Common myeloid progenitor, CD34-positive (primary cell): Measurements from ENCODE around the gene ALDH8A1. TPM values are rescaled to one million over a fixed set of nuclear protein-coding genes. Genes with fewer than 3 reads are reported as not detected.

Experiments used
- CTCF ChIA-PET: fragments of 350-600 bp; sonication (Branson Sonifier 250); formaldehyde crosslinking; loops from one replicate; lab custom pipeline; 2021; ENCODE audit warnings: antibody characterized with exemption; lab: Charles Lee
- POLR2A ChIA-PET: fragments of 350-600 bp; sonication (Branson Sonifier 250); formaldehyde crosslinking; loops from one replicate; lab custom pipeline; 2021; ENCODE audit warnings: antibody characterized with exemption; lab: Charles Lee
- DNase-seq, 3 donors: peaks; one replicate each; pipeline versions ENCODE4 v3.0.0 to v3.0.0-alpha.2; 2013
- H3K27ac ChIP-seq, 2 experiments: 1 replicate in 1 of 2; 2 replicates in 1 of 2; pipeline ENCODE4 v1.7.0; 2013; ENCODE audit warnings: inconsistent platforms in 2 of 2, low read length in 2 of 2, mild to moderate bottlenecking in 2 of 2, low read depth in 1 of 2, moderate library complexity in 1 of 2; ENCODE audit not compliant: severe bottlenecking in 2 of 2, insufficient read depth in 1 of 2, poor library complexity in 1 of 2
- H3K27me3 ChIP-seq, 5 experiments: replicated peaks in 2 of 5; 1 replicate in 3 of 5; 2 replicates in 2 of 5; pipeline versions ENCODE4 v1.6.1 to v1.7.0; 2013; ENCODE audit warnings: low read length in 4 of 5, mild to moderate bottlenecking in 2 of 5, moderate library complexity in 2 of 5, inconsistent platforms in 1 of 5; ENCODE audit not compliant: insufficient read depth in 5 of 5, control insufficient read depth in 4 of 5
- H3K36me3 ChIP-seq, 4 experiments: 1 replicate in 2 of 4; 2 replicates in 2 of 4; pipeline versions ENCODE4 v1.6.1 to v1.7.0; 2013; ENCODE audit warnings: low read length in 3 of 4, control low read depth in 1 of 4, mild to moderate bottlenecking in 1 of 4; ENCODE audit not compliant: control insufficient read depth in 4 of 4, insufficient read depth in 4 of 4
- H3K4me1 ChIP-seq, 4 experiments: 1 replicate in 3 of 4; 2 replicates in 1 of 4; pipeline versions ENCODE4 v1.6.1 to v1.7.1; 2013; ENCODE audit warnings: low read length in 3 of 4, mild to moderate bottlenecking in 3 of 4, control low read depth in 1 of 4, inconsistent platforms in 1 of 4, moderate library complexity in 1 of 4; ENCODE audit not compliant: control insufficient read depth in 4 of 4, insufficient read depth in 4 of 4; ENCODE audit errors: control extremely low read depth in 1 of 4
- H3K4me3 ChIP-seq, 7 experiments: 1 replicate in 4 of 7; 2 replicates in 3 of 7; pipeline versions ENCODE4 v1.5.1 to v1.7.0; 2013; ENCODE audit warnings: mild to moderate bottlenecking in 7 of 7, low read length in 6 of 7, moderate library complexity in 6 of 7, inconsistent platforms in 2 of 7, low read depth in 2 of 7, control low read depth in 1 of 7; ENCODE audit not compliant: insufficient read depth in 4 of 7, control insufficient read depth in 1 of 7; ENCODE audit errors: extremely low read depth in 1 of 7
- H3K9me3 ChIP-seq, 5 experiments: 1 replicate in 4 of 5; 2 replicates in 1 of 5; pipeline versions ENCODE4 v1.6.1 to v1.7.1; 2013; ENCODE audit warnings: low read length in 4 of 5, mild to moderate bottlenecking in 2 of 5, inconsistent platforms in 1 of 5, low read depth in 1 of 5, moderate library complexity in 1 of 5; ENCODE audit not compliant: control insufficient read depth in 4 of 5, insufficient read depth in 2 of 5; ENCODE audit errors: control extremely low read depth in 1 of 5
- WGBS: methylation state at CpG from one replicate; pipeline ENCODE4 v1.1.5; 2013; ENCODE audit not compliant: insufficient coverage; 5-methylcytosine and 5-hydroxymethylcytosine counted together
- polyA plus RNA-seq: library from polyadenylated mRNA; unstranded; fragments of 120-200 nt; gene quantifications from one replicate; pipeline ENCODE4 v1.2.1, GENCODE V29; 2013

ALDH8A1 gene, protein sequence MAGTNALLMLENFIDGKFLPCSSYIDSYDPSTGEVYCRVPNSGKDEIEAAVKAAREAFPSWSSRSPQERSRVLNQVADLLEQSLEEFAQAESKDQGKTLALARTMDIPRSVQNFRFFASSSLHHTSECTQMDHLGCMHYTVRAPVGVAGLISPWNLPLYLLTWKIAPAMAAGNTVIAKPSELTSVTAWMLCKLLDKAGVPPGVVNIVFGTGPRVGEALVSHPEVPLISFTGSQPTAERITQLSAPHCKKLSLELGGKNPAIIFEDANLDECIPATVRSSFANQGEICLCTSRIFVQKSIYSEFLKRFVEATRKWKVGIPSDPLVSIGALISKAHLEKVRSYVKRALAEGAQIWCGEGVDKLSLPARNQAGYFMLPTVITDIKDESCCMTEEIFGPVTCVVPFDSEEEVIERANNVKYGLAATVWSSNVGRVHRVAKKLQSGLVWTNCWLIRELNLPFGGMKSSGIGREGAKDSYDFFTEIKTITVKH
- 0.17 TPM for polyA plus RNA-seq

DNA sequence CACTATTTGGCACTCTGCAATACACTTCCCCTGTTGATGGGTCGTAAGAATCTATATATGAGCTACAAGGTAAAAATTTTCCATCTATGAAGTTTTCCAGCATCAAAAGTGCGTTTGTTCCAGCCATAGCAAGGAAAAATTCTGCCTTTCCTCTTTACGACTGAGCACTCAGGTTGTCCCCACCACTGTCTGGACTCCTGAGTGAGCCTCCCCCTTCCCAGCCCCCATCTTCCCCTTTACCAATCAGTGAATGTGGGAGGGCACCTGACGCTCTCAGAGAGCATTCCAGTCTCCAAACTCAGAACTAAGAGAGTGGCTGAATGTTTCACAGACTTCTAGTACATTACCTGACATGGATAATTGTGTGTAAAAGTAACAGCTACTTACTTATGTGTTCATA lies at the start of gene ALDH8A1:
Gene ALDH8A1 (minus strand): TSS at position 175 of the 400 bp plus-strand sequence. CDS start 48 bp downstream, at position 127.
- H3K9me3 ChIP-seq: no peaks in the 10 kb centered on the region
- POLR2A ChIA-PET: no interaction called here
- no peaks in the 10 kb centered on the region for H3K36me3 ChIP-seq
- WGBS: 100% methylated on average over 1 of the region's 4 CpGs
- no peak for DNase-seq
- no peaks in the 10 kb centered on the region for H3K4me1 ChIP-seq
- H3K27ac ChIP-seq: no peak within 1 kb of the TSS
- CTCF ChIA-PET: interaction anchor here (2.1 kb wide), 1 partner anchor 10 kb away, joined by 5 read pairs; no protein-coding TSS in a partner anchor
- H3K4me3 ChIP-seq: no peak within 1 kb of the TSS
- no peaks in the 10 kb centered on the region for H3K27me3 ChIP-seq

DNA sequence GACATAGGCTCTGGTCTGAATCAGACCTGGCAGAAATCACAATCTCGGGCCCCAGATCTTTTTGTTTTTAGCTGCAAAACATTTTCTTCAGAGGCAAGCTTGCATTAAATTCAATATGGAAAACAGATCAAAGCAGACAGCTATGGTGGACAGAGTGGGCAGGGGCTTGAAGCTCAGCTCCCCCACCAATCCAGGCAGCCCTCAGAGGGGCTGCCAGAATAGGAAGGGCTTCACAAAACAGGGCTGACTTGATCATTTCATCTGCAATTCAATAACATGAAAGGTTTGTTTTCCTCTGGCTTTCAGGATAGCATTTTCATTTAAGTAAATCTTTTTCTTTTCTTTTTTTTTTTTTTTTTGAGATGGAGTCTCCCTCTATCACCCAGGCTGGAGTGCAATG lies 49.2 kb upstream of the ALDH8A1 start:
- H3K4me3 ChIP-seq: no peak overlapping the region
- DNase-seq: no peak
- H3K27ac ChIP-seq: no peak overlapping the region
- H3K27me3 ChIP-seq: no peaks in the 10 kb centered on the region
- H3K36me3 ChIP-seq: peaks cover 10 to 25% (median 14%) of the 10 kb centered on the region in 4 experiments
- H3K9me3 ChIP-seq: no peaks in the 10 kb centered on the region
- WGBS: no CpG with 5 or more reads among the region's 1 CpG
- ChIA-PET CTCF (interaction anchor here (0.7 to 1.7 kb wide), 4 partner anchors 9 to 144 kb away, joined by 3 to 4 read pairs (median 3); no protein-coding TSS in a partner anchor), POLR2A (interaction anchor here (0.6 kb wide), 1 partner anchor 937 kb away, joined by 3 read pairs; no protein-coding TSS in a partner anchor)
- H3K4me1 ChIP-seq: no peaks in the 10 kb centered on the region

DNA sequence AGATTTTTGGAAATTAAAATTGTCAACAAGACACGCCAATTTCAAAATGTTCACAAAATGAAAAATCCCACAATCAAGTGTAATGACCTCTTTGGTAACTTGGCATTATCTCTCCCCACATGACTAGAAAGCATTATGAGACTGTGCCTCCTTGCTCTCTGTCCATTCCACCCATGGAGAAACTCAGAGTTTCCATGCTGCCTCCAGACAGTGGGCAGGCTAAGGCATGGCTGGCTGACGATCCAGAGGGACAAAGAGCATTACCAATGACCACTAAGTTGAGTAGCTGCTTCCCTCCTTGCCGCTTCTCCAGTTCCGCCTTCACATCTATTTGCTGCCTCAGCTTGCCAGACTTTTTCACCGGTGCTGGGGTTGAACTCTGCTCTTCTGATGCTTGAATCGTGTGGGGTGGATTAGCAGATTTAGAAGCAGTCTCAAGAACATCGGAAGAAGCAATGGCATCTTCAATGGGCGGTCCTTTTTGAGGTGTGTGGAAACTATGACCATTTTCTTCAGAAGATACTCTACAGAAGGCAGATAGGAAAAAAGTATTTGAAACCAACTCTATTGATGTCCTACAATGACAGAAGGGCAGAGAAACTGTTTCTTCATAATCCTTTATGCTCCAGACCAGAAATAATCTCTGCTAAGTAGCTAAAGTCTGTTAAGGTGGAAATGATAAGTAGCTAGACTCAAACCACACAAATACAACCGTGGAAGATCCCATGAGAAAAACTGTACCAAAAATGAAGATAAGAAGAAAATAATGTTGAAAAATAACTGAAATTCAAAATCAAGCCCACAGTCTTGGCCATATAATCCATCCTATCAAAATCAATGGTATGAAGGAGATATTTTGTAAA lies 47.5 kb upstream of the ALDH8A1 start:
- DNase-seq: peak in 1 of 3 donors; percentile 35
- no peaks in the 10 kb centered on the region for H3K9me3 ChIP-seq
- H3K4me1 ChIP-seq: no peaks in the 10 kb centered on the region
- no peak overlapping the region for H3K27ac ChIP-seq
- no peak overlapping the region for H3K4me3 ChIP-seq
- H3K27me3 ChIP-seq: no peaks in the 10 kb centered on the region
- H3K36me3 ChIP-seq: peaks cover 10 to 28% (median 17%) of the 10 kb centered on the region in 4 experiments
- POLR2A ChIA-PET: no interaction called here
- WGBS: 100% methylated on average over 6 of the region's 9 CpGs
- CTCF ChIA-PET: interaction anchor here (1.0 to 5.1 kb wide), 3 partner anchors 7 to 10 kb away, joined by 3 to 27 read pairs (median 3); no protein-coding TSS in a partner anchor

DNA sequence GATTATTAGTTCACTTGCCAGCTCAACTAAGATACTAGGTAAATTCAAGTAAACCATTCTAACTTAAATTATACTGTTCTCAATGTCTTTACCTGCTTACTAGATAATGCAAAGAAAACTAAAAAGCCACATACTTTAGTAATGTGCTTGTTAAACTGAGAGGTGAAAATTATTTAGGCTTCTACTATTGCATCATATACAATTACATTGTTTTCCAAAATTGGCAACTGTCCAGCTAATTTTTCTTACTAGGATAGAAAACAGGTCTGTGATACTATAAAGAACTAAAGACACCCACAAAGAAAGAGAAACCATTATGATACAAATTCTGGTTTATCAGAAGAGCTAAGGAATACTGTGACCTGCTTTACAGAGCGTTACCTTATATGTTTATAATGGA lies 45.6 kb upstream of the ALDH8A1 start:
- no peak for DNase-seq
- no peaks in the 10 kb centered on the region for H3K4me1 ChIP-seq
- no peak overlapping the region for H3K27ac ChIP-seq
- H3K9me3 ChIP-seq: no peaks in the 10 kb centered on the region
- WGBS: 100% methylated on average over 1 of the region's 1 CpG
- ChIA-PET POLR2A (no interaction called here), CTCF (interaction anchor here (1.0 to 5.1 kb wide), 4 partner anchors 9 to 847 kb away, joined by 3 to 27 read pairs (median 3); no protein-coding TSS in a partner anchor)
- no peak overlapping the region for H3K4me3 ChIP-seq
- H3K27me3 ChIP-seq: no peaks in the 10 kb centered on the region
- H3K36me3 ChIP-seq: peaks cover 12 to 39% (median 21%) of the 10 kb centered on the region in 4 experiments

DNA sequence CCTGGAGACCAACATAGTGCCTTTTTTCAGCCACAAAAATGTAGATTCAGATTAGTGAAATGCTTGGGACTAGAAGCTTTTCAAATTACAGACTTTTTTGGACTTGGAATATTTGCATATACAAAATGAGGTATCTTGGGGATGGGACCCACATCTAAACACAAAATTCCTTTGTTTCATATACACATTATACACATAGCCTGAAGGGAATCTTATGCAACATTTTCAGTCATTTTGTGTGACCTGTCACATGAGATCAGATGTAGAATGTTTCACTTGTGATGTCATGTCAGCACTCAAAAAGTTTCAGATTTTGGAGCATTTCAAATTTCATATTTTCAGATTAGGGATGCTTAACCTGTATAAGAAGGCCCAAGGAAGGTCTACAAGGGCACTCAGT lies 44.5 kb upstream of the ALDH8A1 start:
- Histone ChIP-seq H3K27me3 (no peaks in the 10 kb centered on the region), H3K27ac (no peak overlapping the region), H3K4me1 (no peaks in the 10 kb centered on the region), H3K4me3 (no peak overlapping the region), H3K36me3 (peaks cover 12 to 43% (median 21%) of the 10 kb centered on the region in 4 experiments), H3K9me3 (no peaks in the 10 kb centered on the region)
- ChIA-PET POLR2A (no interaction called here), CTCF (interaction anchor here (1.0 to 5.1 kb wide), 2 partner anchors 10 to 13 kb away, joined by 3 to 27 read pairs; no protein-coding TSS in a partner anchor)
- no peak for DNase-seq

DNA sequence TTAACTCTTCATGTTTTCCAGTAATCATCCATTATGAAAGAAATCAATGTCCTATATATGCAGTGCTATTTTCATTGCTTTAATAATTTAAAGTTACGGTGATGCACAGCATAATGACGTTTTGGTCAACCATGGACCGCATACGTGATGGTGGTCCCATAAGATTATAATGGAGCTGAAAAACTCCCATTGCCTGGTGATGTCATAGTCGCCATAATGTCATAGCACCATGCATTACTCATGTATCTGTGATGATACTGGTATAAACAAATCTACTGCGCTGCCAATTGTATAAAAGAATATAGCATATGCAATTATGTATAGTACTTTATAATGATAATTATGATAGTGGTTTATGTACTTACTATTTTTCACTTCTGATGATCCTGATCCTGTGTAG lies 42.3 kb upstream of the ALDH8A1 start:
- H3K27ac ChIP-seq: no peak overlapping the region
- POLR2A ChIA-PET: no interaction called here
- H3K27me3 ChIP-seq: no peaks in the 10 kb centered on the region
- 98% methylated on average over 4 of the region's 6 CpGs for WGBS
- peaks cover 9 to 44% (median 21%) of the 10 kb centered on the region in 4 experiments for H3K36me3 ChIP-seq
- CTCF ChIA-PET: interaction anchor here (5.1 kb wide), 1 partner anchor 12 kb away, joined by 27 read pairs; no protein-coding TSS in a partner anchor
- DNase-seq: no peak
- H3K9me3 ChIP-seq: no peaks in the 10 kb centered on the region
- no peaks in the 10 kb centered on the region for H3K4me1 ChIP-seq
- H3K4me3 ChIP-seq: no peak overlapping the region
